DOHH2 (cell line): ENCODE measurements around the gene LRMDA.

Experiments used
- H3F3A ChIP-seq: fragments of 200-600 bp; sonication (generic), shearing (Covaris generic); 2 replicates; pipeline ENCODE4 v1.6.0; 2016; ENCODE audit warnings: antibody characterized with exemption, mild to moderate bottlenecking; ENCODE audit not compliant: control insufficient read depth, insufficient read depth
- H3K27ac ChIP-seq: fragments of 200-600 bp; sonication (generic); 2 replicates; pipeline ENCODE4 v1.5.1; 2014; ENCODE audit warnings: low read depth, mild to moderate bottlenecking, low read length, moderate library complexity
- H3K27me3 ChIP-seq: fragments of 200-600 bp; sonication (generic); 2 replicates; pipeline ENCODE4 v1.6.1; 2014; ENCODE audit warnings: mild to moderate bottlenecking, low read length, mixed read lengths; ENCODE audit not compliant: control insufficient read depth
- H3K36me3 ChIP-seq: fragments of 200-600 bp; sonication (generic); 2 replicates; pipeline ENCODE4 v1.6.1; 2014; ENCODE audit warnings: mild to moderate bottlenecking, low read length, moderate library complexity, mixed read lengths; ENCODE audit not compliant: control insufficient read depth
- H3K4me1 ChIP-seq: fragments of 200-600 bp; sonication (generic); 2 replicates; pipeline ENCODE4 v1.6.1; 2014; ENCODE audit warnings: mild to moderate bottlenecking, low read length, mixed read lengths; ENCODE audit not compliant: control insufficient read depth
- H3K4me2 ChIP-seq: fragments of 200-600 bp; sonication (generic); 2 replicates; pipeline ENCODE4 v1.6.0; 2014; ENCODE audit warnings: mild to moderate bottlenecking, low read length, moderate library complexity
- H3K4me3 ChIP-seq: fragments of 200-600 bp; sonication (generic); 2 replicates; pipeline ENCODE4 v1.5.1; 2014; ENCODE audit warnings: mild to moderate bottlenecking, low read length, mixed read lengths
- H3K79me2 ChIP-seq: fragments of 200-600 bp; sonication (generic); 2 replicates; pipeline ENCODE4 v1.6.1; 2014; ENCODE audit warnings: mild to moderate bottlenecking, low read length, mixed read lengths; ENCODE audit not compliant: control insufficient read depth
- H3K9me2 ChIP-seq: fragments of 200-600 bp; sonication (generic); replicated peaks from 2 replicates; pipeline ENCODE4 v1.6.1; 2014; ENCODE audit warnings: mild to moderate bottlenecking, low read length, mixed read lengths; ENCODE audit not compliant: control insufficient read depth
- H3K9me3 ChIP-seq: fragments of 200-600 bp; sonication (generic); 2 replicates; pipeline ENCODE4 v1.6.1; 2014; ENCODE audit warnings: antibody characterized with exemption, low read length, mixed read lengths; ENCODE audit not compliant: control insufficient read depth, insufficient read depth
- H4K20me1 ChIP-seq: fragments of 200-600 bp; sonication (generic); 2 replicates; pipeline ENCODE4 v1.6.0; 2014; ENCODE audit warnings: low read depth, mild to moderate bottlenecking, antibody characterized with exemption, low read length, moderate library complexity; ENCODE audit not compliant: control insufficient read depth, insufficient read depth
- EZH2phosphoT487 ChIP-seq: fragments of 200-600 bp; sonication (generic); IDR thresholded peaks from 2 replicates; pipeline ENCODE4 v1.6.1; 2017; ENCODE audit warnings: borderline replicate concordance, mild to moderate bottlenecking, antibody characterized with exemption, low read length, moderate library complexity, mixed read lengths
- TF ChIP-seq, protein P1 (sequence below): fragments of 200-600 bp; sonication (generic); IDR thresholded peaks from one replicate; pipeline ENCODE4 v1.5.1; 2014; ENCODE audit warnings: antibody characterized with exemption, mild to moderate bottlenecking, low read depth, low read length; ENCODE audit not compliant: poor library complexity, severe bottlenecking

The LRMDA gene

GRCh38 chr10:76548716-76549115, 1117.3 kb downstream of the LRMDA start:
- no peak overlapping the region for H3K4me3 ChIP-seq
- no peaks in the 10 kb centered on the region for H3K36me3 ChIP-seq
- H3K4me2 ChIP-seq, result no peak overlapping the region
- TF ChIP-seq, protein P1, sequence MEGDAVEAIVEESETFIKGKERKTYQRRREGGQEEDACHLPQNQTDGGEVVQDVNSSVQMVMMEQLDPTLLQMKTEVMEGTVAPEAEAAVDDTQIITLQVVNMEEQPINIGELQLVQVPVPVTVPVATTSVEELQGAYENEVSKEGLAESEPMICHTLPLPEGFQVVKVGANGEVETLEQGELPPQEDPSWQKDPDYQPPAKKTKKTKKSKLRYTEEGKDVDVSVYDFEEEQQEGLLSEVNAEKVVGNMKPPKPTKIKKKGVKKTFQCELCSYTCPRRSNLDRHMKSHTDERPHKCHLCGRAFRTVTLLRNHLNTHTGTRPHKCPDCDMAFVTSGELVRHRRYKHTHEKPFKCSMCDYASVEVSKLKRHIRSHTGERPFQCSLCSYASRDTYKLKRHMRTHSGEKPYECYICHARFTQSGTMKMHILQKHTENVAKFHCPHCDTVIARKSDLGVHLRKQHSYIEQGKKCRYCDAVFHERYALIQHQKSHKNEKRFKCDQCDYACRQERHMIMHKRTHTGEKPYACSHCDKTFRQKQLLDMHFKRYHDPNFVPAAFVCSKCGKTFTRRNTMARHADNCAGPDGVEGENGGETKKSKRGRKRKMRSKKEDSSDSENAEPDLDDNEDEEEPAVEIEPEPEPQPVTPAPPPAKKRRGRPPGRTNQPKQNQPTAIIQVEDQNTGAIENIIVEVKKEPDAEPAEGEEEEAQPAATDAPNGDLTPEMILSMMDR, result no peak
- TF ChIP-seq EZH2phosphoT487, result no peak
- no peaks in the 10 kb centered on the region for H3K79me2 ChIP-seq
- no peak overlapping the region for H3K27ac ChIP-seq
- H3K4me1 ChIP-seq, result no peaks in the 10 kb centered on the region
- H4K20me1 ChIP-seq, result no peaks in the 10 kb centered on the region
- H3K9me2 ChIP-seq, result no peaks in the 10 kb centered on the region
- H3K9me3 ChIP-seq, result no peaks in the 10 kb centered on the region
- no peaks in the 10 kb centered on the region for H3F3A ChIP-seq
- H3K27me3 ChIP-seq, result no peaks in the 10 kb centered on the region

- H3K4me2 ChIP-seq, result no peak overlapping the region
- no peaks in the 10 kb centered on the region for H3K9me2 ChIP-seq
- no peak for TF ChIP-seq EZH2phosphoT487
- TF ChIP-seq, protein P1, result no peak
- no peaks in the 10 kb centered on the region for H3K79me2 ChIP-seq
- no peak overlapping the region for H3K27ac ChIP-seq
- no peaks in the 10 kb centered on the region for H3K36me3 ChIP-seq
- H4K20me1 ChIP-seq, result no peaks in the 10 kb centered on the region
- H3K9me3 ChIP-seq, result no peaks in the 10 kb centered on the region
- no peaks in the 10 kb centered on the region for H3F3A ChIP-seq
- no peak overlapping the region for H3K4me3 ChIP-seq
- no peaks in the 10 kb centered on the region for H3K4me1 ChIP-seq
- no peaks in the 10 kb centered on the region for H3K27me3 ChIP-seq
Observed at GRCh38 chr10:76549171-76549570, 1117.7 kb downstream of the LRMDA start.

- H3K79me2 ChIP-seq, result no peaks in the 10 kb centered on the region
- no peaks in the 10 kb centered on the region for H3K4me1 ChIP-seq
- no peaks in the 10 kb centered on the region for H3F3A ChIP-seq
- H3K27me3 ChIP-seq, result no peaks in the 10 kb centered on the region
- no peak overlapping the region for H3K4me3 ChIP-seq
- H3K4me2 ChIP-seq, result no peak overlapping the region
- H3K9me2 ChIP-seq, result no peaks in the 10 kb centered on the region
- no peaks in the 10 kb centered on the region for H4K20me1 ChIP-seq
- no peak for TF ChIP-seq EZH2phosphoT487
- TF ChIP-seq, protein P1, result no peak
- no peak overlapping the region for H3K27ac ChIP-seq
- H3K36me3 ChIP-seq, result no peaks in the 10 kb centered on the region
- no peaks in the 10 kb centered on the region for H3K9me3 ChIP-seq
Observed at GRCh38 chr10:76550806-76551205, 1119.4 kb downstream of the LRMDA start.
